HT-29 (cell line): ENCODE results near the gene IL20RA. TPM values are rescaled to one million over a fixed set of nuclear protein-coding genes. Genes with fewer than 3 reads are reported as not detected.
A peak's percentile ranks its signal among the peaks of the same experiment; 100 is the strongest.

Experiments used
- DNase-seq: peaks from one replicate; pipeline ENCODE4 v3.0.0-alpha.2; 2015; ENCODE audit warnings: low spot score
- total RNA-seq: library from RNA; depleted of rRNA; stranded (reverse); fragments of >200 nt; shearing (Covaris generic); gene quantifications from 2 replicates; pipeline ENCODE4 v1.2.3, GENCODE V29; 2014

IL20RA gene
- total RNA-seq, 1 experiment from 2014 or later: 16.7 TPM

GRCh38 chr6:137008204-137008603, 36.6 kb downstream of the IL20RA start:
- no peak for DNase-seq

DNA sequence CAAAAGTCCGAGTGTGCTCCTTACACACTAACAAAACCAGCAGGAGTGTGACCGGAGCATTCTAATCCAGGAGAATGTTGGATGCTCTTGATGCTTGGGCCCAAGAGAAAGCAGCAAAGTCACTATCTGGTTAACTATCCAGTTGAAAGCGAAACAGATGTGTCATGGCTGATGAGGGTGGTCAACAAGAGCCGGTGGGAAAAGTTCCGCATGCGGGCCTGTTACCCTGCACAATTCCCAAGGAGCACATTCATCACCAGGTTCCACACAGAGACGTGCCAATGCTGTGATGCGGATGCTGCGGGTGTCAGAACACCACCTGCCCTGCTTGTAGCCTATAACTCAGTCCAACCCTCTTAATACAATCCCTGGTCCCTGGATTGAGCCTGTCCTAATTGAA, 38.7 kb downstream of the IL20RA start:
- DNase-seq: no peak

DNA sequence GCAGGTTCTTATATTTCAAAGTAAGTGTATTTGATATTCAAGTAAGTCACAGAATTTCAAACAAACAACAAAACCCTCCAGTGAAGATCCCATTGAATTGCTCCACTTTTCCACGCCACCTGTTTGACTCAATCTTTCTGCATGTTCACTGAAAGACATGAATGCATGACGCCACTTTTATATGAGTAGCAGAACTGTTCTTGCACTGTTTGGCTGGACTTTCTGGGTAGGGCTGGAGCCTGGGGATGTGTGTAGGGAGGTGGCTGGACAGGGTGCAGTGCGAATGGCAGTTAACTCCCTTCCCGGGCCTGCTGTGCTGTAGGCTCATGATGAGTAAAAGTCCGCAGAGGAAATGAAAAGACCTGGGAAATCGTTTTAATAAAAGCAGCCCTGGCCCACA, 39.7 kb downstream of the IL20RA start:
- no peak for DNase-seq

GRCh38 chr6:137002505-137002904, 42.3 kb downstream of the IL20RA start:
- peak; percentile 56 for DNase-seq

DNA sequence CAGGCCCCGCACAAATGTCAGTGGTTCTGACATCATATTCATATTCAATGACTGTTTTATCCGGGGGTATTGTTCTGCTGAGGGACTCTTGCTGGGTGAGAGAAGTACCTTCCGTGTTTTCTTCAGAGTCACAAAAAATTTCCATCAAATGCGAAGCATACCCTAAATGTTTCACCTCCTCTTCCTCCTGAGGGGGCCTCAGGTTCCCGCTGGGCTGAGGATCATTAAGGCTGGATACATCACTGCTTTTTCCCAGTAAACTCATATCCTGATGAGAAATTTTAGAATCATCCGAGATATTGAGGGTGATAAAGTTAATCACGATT, 42.8 kb downstream of the IL20RA start:
- no peak for DNase-seq

GRCh38 chr6:137001299-137001976, 43.3 kb downstream of the IL20RA start:
- peak; percentile 75 for DNase-seq

DNA sequence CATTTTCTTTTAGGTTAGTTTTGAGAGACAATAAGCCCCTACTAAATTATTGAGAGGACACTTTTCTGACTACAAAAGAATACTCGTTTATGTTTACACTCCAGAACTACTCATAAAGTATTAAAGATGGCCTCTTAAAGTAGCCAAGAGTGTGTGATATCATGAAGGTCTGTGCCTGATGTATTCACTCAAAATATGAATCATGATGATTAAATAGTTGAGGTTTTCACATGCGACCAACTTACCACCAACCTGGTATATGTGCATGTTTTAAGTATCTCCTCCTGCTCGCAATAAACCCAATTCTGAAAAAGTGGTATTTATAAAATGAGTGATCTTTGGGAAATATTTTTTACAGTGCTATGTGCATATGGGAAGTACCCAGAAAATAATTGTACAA, 43.9 kb downstream of the IL20RA start:
- DNase-seq: no peak

DNA sequence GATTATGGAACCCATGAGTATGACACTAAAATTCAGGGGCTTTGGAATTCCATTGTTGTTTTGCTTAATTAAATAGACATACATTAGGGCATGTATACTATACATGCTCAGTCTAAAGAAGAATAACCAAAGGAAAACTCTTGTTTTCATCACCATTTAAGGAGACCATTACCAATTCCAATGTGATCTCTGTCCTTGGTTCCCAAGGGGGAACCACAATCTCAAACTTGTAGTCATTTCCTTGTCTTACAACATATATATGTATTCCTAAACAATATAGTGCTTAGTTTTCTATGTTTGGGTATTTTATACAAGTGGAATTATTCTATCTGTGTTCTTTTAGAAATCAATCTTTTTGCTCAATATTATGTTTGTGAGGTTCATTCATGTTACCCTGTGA, 49.2 kb downstream of the IL20RA start:
- DNase-seq: no peak

GRCh38 chr6:136994782-136995181, 50.0 kb downstream of the IL20RA start:
- DNase-seq: peak; percentile 75

GRCh38 chr6:136992113-136992512, 52.7 kb downstream of the IL20RA start:
- peak; percentile 37 for DNase-seq

GRCh38 chr6:136991646-136992045, 53.1 kb downstream of the IL20RA start:
- DNase-seq: no peak

DNA sequence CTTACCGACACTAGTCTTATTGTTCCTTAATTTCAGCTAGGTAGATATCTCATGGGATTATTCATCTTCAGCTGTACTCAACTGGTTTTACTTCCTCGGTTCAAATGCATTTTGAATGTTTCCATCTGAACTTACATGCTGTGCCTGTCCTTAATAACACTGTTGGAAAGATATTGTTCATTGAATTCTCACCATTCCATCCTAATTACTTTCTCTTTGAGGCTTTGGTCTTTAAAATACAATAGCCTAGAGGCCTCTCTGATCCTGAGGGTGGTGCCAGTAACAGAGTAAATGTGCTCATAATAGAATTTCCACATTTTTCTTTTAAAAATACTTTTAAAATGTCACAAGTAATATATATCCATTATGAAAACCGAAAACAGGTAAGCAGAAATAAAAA, 54.0 kb downstream of the IL20RA start:
- no peak for DNase-seq

DNA sequence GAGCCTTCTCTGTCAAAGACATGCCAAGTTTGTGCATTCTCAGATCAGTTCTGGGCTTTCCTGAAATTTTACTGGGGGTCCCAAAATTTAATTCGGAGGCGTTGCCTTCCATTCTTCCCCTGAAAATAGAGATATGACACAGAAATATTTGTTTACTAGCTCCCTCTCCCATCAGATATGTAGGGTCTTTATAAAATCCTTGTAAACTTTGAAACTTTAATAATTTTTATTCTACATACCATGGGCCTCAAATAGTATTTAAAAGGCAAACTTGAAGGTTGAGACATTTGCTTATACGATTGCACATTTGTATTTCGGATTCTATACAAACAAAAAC, 54.6 kb downstream of the IL20RA start:
- no peak for DNase-seq

DNA sequence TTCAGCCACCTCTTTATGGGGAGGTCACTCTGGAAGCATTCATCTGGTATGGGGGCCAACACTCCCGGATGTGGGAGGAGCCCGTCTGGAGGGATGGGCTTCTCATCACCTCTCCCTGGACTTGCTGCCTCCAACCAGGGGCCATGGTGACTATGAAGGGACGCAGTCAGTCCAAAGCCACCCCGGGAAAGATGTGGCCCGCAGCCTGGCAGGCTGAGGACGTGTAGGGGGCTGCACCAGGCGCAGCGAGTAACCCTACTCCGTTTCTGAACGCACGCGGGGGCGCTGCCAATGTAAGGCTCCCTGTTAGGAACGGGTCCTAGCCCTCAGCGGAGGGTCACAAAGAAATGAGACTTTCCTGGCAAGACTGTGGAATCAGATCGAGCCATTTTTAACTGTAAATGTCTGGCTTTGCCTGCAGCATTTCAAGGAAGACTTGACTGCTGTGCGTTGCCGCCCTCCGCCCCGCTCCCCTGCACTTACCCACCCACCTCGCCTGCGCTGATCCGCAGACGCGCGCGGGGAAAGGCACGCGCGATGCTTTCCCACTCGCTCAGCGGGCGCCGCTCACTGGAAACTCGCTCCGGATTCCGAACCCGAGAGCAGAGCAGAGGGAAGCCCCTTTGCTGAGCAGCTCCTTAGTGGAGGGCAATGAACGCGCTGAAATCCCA, 55.1 kb downstream of the IL20RA start:
- peak; percentile 47 for DNase-seq

DNA sequence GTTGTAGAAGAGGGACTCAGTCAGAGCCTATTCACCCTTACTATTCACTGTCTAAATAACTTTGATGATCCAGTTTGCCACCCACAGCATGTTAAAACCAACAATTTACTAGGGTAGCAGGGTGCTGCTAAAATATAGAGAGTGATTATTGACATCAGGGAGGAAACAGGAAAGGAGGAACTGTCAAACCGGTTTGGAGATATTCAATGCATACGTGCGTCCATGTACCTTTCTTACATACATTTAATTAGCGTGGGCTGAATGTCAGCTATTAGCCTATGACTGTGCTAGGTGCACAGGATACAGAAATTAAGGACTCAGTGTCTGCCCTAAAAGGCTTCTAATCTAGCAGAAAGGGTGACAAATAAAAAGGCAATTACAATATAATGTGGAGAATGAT, 57.2 kb downstream of the IL20RA start:
- peak; percentile 47 for DNase-seq

- DNase-seq: no peak
Measured at GRCh38 chr6:136985502-136985901, 59.3 kb downstream of the IL20RA start.

- DNase-seq: no peak
Measured at GRCh38 chr6:136984578-136984977, 60.2 kb downstream of the IL20RA start.

- DNase-seq: no peak
Measured at GRCh38 chr6:136983687-136984086, 61.1 kb downstream of the IL20RA start.

DNA sequence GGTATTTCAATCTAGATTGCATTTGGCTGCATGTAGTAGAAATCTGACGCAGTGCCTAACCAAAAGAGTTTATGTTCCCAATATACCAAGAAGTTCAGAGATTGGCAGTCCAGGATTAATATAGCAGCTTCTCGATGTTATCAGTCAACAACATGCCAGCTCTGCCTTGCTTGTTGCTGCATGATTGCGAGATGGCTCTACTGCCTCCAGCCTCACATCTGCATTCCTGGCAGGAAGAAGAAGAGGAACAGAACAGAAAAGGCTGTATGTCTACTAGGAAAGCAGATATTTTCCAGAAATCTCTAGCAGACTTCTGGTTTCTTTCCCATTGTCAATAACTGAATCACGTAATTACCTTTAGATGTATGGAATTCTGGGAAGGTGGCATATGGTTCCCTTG, 61.8 kb downstream of the IL20RA start:
- DNase-seq: no peak

GRCh38 chr6:136980070-136980469, 64.7 kb downstream of the IL20RA start:
- DNase-seq: no peak

- no peak for DNase-seq
Measured at GRCh38 chr6:136979206-136979605, 65.6 kb downstream of the IL20RA start.

GRCh38 chr6:136977075-136977474, 67.7 kb downstream of the IL20RA start:
- no peak for DNase-seq

- DNase-seq: no peak
Measured at GRCh38 chr6:136975089-136975715, 69.6 kb downstream of the IL20RA start.
